ENCODE measurements around the gene GRID1.

Gene GRID1

DNA sequence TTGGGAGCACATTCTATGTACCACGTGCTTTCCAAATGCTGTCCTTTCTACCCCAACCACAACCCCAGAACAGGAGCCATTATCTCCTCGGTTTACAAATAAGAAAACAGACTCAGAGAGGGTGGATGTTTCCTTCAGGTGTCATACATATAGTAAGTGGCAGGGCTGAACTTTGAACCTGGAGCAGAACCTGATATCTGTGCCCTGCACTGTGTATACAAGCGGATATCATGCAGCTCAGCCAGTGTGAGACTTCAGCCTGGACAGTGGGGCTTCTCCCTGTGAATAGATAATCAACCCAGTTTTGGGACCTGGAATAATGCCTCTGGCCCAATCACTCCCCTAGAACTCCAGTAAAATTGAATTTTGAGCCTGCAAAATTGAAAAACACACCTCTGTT, 341.1 kb downstream of the GRID1 start:
- DNase-seq (ENCODE audit: insufficient read length, low spot score): no peak
- TF ChIP-seq, protein P1, sequence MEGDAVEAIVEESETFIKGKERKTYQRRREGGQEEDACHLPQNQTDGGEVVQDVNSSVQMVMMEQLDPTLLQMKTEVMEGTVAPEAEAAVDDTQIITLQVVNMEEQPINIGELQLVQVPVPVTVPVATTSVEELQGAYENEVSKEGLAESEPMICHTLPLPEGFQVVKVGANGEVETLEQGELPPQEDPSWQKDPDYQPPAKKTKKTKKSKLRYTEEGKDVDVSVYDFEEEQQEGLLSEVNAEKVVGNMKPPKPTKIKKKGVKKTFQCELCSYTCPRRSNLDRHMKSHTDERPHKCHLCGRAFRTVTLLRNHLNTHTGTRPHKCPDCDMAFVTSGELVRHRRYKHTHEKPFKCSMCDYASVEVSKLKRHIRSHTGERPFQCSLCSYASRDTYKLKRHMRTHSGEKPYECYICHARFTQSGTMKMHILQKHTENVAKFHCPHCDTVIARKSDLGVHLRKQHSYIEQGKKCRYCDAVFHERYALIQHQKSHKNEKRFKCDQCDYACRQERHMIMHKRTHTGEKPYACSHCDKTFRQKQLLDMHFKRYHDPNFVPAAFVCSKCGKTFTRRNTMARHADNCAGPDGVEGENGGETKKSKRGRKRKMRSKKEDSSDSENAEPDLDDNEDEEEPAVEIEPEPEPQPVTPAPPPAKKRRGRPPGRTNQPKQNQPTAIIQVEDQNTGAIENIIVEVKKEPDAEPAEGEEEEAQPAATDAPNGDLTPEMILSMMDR (IDR thresholded peaks at IDR 0.05; ENCODE audit: insufficient read depth, missing control alignments): no peak
- FAIRE-seq: no peak

DNA sequence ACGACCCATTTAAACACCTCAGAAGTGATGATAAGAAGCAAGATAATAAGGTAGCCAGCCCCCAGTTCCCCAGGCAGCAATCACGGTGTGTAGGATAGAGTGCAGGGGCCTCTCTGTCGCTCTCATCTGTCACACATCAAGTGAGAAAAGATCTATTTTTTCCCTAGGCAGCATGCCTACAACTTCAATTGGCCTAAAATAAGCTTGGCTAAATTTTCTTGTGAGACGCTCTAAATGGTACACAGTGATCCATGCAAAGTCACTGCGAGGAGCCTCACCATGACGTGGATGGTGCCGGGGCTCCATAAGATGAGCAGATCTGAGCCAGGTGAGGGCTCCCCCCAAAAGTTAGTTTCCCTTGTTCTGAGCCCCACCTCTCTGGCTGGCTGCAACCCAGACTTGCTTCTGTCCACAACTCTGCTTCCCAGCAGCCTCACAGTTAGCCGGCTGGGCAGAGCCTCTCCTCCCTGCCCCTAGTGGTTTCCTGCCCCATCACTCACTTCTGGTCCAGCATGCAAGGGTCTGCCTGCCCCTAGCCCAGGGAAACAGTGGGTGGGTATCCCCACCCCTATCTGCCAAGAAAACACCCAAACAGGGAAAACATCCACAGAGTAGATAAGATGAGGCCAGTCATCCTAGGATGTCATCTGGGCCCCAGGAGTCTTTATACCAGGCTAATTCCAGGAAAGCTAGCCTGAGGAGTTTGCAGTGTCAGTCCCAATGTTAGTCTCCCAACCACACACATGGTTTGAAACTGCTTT, 342.1 kb downstream of the GRID1 start:
- FAIRE-seq (no peak), DNase-seq (ENCODE audit: insufficient read length, low spot score) (no peak)
- TF ChIP-seq, protein P1 (IDR thresholded peaks at IDR 0.05; ENCODE audit: insufficient read depth, missing control alignments): no peak

DNA sequence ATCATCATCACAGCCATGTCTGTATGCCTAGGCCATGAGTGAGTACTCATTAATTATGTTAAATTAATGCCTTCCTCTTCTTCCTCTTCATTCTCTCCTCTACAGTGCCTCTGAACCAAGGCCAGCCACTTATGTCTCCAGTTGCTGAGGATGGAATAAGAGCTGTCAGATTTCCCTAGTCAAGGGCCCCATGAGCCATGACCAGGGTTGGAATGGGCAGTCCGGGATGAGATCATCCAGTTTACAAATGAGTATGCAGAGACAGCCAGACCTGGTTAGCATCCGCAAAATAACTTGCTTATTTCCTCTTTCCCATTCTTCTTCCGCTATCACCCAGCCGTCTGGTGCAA, 342.7 kb downstream of the GRID1 start:
- DNase-seq (ENCODE audit: insufficient read length, low spot score) (no peak), FAIRE-seq (no peak)
- TF ChIP-seq, protein P1 (IDR thresholded peaks at IDR 0.05; ENCODE audit: insufficient read depth, missing control alignments): no peak

DNA sequence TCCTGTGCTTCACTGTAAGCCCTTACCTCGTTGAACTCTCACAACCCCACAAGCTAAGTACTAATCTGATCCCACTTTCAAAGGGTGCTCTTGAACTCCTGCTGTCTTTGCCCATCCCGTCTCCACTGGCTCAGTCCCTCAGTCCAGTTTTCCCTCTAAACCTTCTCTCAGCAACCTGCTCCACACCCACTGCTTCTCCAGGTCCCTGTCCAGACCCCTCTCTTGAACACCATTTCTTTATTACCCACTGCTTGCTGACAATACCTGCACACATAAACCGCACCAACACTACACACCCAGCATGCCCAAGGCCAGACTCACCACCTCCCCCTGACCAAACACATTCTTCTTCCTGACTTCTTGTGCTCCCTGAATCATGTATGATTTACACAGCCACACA, 343.3 kb downstream of the GRID1 start:
- FAIRE-seq: no peak
- DNase-seq (ENCODE audit: insufficient read length, low spot score): no peak
- TF ChIP-seq, protein P1 (IDR thresholded peaks at IDR 0.05; ENCODE audit: insufficient read depth, missing control alignments): no peak

DNA sequence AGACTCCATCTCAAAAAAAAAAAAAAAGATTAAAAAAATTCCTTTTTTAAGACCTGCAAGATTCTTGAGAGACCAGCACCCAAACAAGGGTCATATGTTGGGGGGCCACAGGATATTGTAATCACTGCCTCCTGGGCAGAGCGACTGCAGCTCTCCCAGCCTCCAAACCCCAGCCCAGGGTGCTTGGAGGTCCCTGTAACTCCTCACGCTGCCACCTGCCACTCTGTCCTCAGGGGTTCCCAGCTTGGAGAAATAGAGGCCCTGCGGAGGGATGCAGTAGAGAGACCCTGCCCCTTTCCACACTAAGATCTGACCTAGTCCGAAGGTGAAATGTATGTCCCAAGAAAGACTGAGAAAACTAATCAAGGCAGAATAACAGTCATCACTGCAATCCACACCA, 343.7 kb downstream of the GRID1 start:
- DNase-seq (ENCODE audit: insufficient read length, low spot score): no peak
- no peak for FAIRE-seq
- TF ChIP-seq, protein P1 (IDR thresholded peaks at IDR 0.05; ENCODE audit: insufficient read depth, missing control alignments): no peak

DNA sequence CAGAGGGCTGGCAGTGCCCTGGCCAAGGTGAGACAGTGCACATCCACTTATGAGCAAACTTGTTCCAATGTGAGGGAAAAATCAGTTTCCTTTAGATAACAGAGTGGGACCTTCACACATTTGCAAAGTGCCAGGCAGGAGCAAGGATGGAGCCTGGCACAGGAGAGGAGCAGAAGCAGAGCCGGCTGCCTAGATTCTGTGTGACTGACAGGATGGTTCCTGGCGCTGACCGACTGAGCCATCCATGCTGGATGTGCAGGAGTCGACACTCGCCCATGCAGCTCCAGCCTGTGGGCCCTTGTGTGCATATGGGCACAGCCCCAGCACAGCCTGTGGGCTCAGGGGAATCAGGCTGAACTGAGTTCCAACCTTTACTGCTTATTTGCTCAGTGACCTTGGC, 346.5 kb downstream of the GRID1 start:
- FAIRE-seq (no peak), DNase-seq (ENCODE audit: insufficient read length, low spot score) (no peak)
- TF ChIP-seq, protein P1 (IDR thresholded peaks at IDR 0.05; ENCODE audit: insufficient read depth, missing control alignments): no peak

DNA sequence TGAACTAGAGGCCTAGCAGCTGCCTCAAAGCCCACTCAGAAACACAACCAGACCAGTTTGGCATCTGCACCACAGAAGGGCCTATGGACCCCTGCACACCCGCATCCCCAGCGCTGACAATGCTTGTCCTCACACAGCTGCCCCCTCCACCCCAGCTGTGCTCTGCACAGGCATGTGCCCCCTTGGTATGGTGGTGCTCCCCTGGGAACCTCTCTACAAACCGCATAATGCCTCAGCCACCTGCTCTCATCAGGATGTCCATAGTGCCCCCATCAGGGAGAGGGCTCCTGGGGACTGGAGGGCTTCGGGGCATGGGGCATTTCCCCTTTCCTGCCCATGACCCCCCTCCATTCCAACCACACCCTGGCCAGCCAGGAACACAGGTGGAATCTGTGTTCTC, 347.5 kb downstream of the GRID1 start:
- TF ChIP-seq, protein P1 (IDR thresholded peaks at IDR 0.05; ENCODE audit: insufficient read depth, missing control alignments): no peak
- DNase-seq (ENCODE audit: insufficient read length, low spot score) (no peak), FAIRE-seq (no peak)
